Hepatocyte (in vitro differentiated cells): ENCODE results near the gene KMT5C. TPM values are rescaled to one million over a fixed set of nuclear protein-coding genes. Genes with fewer than 3 reads are reported as not detected.

Experiments
- DNase-seq: peaks from one replicate; pipeline ENCODE4 v3.0.0-alpha.2; 2016; ENCODE audit warnings: low spot score
- H2AFZ ChIP-seq: fragments of 200-600 bp; sonication (generic); 2 replicates; pipeline ENCODE4 v1.6.0; 2016; ENCODE audit warnings: antibody characterized with exemption, mild to moderate bottlenecking
- H3K27ac ChIP-seq: fragments of 200-600 bp; sonication (generic); 2 replicates; pipeline ENCODE4 v1.5.1; 2016; ENCODE audit warnings: mild to moderate bottlenecking
- H3K27me3 ChIP-seq: fragments of 200-600 bp; sonication (generic); 2 replicates; pipeline ENCODE4 v1.6.1; 2016
- H3K36me3 ChIP-seq: fragments of 200-600 bp; sonication (generic); replicated peaks from 2 replicates; pipeline ENCODE4 v1.5.1; 2016; ENCODE audit warnings: low read depth; ENCODE audit not compliant: insufficient read depth
- H3K4me1 ChIP-seq: fragments of 200-600 bp; sonication (generic); 2 replicates; pipeline ENCODE4 v1.5.1; 2016; ENCODE audit warnings: mild to moderate bottlenecking, moderate library complexity; ENCODE audit not compliant: insufficient read depth
- H3K4me2 ChIP-seq: fragments of 200-600 bp; sonication (generic); 2 replicates; pipeline ENCODE4 v1.6.0; 2016
- H3K4me3 ChIP-seq: fragments of 200-600 bp; sonication (generic); 2 replicates; pipeline ENCODE4 v1.5.1; 2016; ENCODE audit warnings: mild to moderate bottlenecking
- H3K79me2 ChIP-seq: fragments of 200-600 bp; sonication (generic); 2 replicates; pipeline ENCODE4 v1.6.0; 2017; ENCODE audit warnings: mild to moderate bottlenecking
- H3K9me2 ChIP-seq: fragments of 200-600 bp; sonication (generic); replicated peaks from 2 replicates; pipeline ENCODE4 v1.6.0; 2017; ENCODE audit warnings: mild to moderate bottlenecking; ENCODE audit not compliant: insufficient read depth
- H3K9me3 ChIP-seq: fragments of 200-600 bp; sonication (generic); 2 replicates; pipeline ENCODE4 v1.5.1; 2016; ENCODE audit warnings: low read depth, mild to moderate bottlenecking
- H4K20me1 ChIP-seq: fragments of 200-600 bp; sonication (generic); 2 replicates; pipeline ENCODE4 v1.6.0; 2016; ENCODE audit warnings: mild to moderate bottlenecking; ENCODE audit not compliant: insufficient read depth, poor library complexity, severe bottlenecking
- CTCF ChIP-seq: fragments of 200-600 bp; sonication (generic); IDR thresholded peaks from 2 replicates; pipeline ENCODE4 v1.5.1; 2016; ENCODE audit warnings: antibody characterized with exemption, mild to moderate bottlenecking; ENCODE audit not compliant: poor library complexity
- EZH2 ChIP-seq: fragments of 200-600 bp; sonication (generic); IDR thresholded peaks from 2 replicates; pipeline ENCODE4 v1.6.1; 2016; ENCODE audit warnings: antibody characterized with exemption, mild to moderate bottlenecking, borderline replicate concordance
- EZH2phosphoT487 ChIP-seq: fragments of 200-600 bp; sonication (generic); IDR thresholded peaks from one replicate; pipeline ENCODE4 v1.6.1; 2018; ENCODE audit warnings: antibody characterized with exemption, mild to moderate bottlenecking, low read depth, moderate library complexity; ENCODE audit not compliant: unreplicated experiment, severe bottlenecking
- WGBS: methylation state at CpG from one replicate; pipeline ENCODE4 v1.1.6; 2016; ENCODE audit warnings: low lambda C conversion rate; ENCODE audit errors: missing lambda C conversion rate; 5-methylcytosine and 5-hydroxymethylcytosine counted together
- polyA plus RNA-seq: library from polyadenylated mRNA; unstranded; fragments of >200 nt; fragmentation: Nextera tagmentation; extraction: Ambion mirVana; gene quantifications from 2 replicates; pipeline ENCODE4 v1.2.1, GENCODE V29; 2016
- total RNA-seq: library from RNA; depleted of rRNA; stranded (reverse); fragments of >200 nt; gene quantifications from 2 replicates; pipeline ENCODE4 v1.2.3, GENCODE V29; 2014

KMT5C gene
- total and polyA plus RNA-seq, 2 experiments from 2014 or later = 22.8 to 23.6 TPM

DNA sequence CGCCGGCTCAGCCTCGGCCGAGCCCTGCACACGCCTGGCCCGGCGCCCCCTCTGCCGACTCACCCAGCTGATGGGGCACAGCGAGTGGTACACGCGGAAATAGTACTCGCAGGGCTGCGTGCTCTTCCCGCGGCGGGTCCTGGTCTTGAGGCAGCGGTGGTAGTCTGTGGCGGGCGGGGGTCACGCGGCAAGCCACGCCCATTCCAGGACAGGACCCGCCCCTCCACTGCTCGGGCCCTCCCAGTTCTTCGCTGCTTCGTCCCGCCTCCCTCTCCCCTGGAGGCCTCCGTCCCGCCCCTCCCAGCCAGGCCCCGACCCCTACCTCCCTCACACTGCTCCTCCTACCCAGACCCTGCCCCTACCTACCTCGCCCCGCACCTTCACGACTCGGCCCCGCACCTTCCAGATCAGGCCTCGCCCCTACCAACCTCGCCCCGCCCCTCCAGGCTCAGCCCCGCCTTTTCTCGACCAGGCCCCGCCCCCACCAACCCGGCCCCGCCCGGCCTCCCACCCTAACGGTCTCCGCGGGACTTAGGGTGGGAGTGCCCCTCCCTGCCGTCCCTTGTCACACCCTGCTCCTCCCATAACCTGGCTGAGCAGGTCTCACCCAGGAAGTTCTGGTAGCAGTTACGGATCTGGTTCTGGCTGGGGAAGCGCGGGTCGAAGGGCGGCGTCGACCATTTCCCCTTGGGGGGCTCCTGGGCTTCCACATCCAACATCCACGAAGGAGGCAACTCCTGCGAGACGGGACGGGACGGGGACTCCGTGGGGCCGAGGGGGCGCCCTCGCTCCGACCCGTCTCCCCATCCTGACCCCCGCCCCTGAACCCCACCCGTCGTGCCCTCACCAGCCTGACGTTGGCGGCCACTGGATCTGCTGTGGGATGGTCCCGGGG, 14.4 kb downstream of the KMT5C start:
- H4K20me1 ChIP-seq = no peaks in the 10 kb centered on the region
- 4% methylated on average over 42 of the region's 72 CpGs for WGBS
- H3K4me2 ChIP-seq = peak overlapping the region; percentile 97
- DNase-seq = peak; percentile 84
- peak overlapping the region; percentile 46 for H2AFZ ChIP-seq
- H3K4me3 ChIP-seq = peak overlapping the region; percentile 33
- H3K4me1 ChIP-seq = peaks cover 14% of the 10 kb centered on the region
- peaks cover 54% of the 10 kb centered on the region for H3K27me3 ChIP-seq
- no peak overlapping the region for H3K27ac ChIP-seq
- H3K9me3 ChIP-seq = no peaks in the 10 kb centered on the region
- no peaks in the 10 kb centered on the region for H3K36me3 ChIP-seq
- H3K9me2 ChIP-seq = no peaks in the 10 kb centered on the region
- H3K79me2 ChIP-seq = no peaks in the 10 kb centered on the region
- TF ChIP-seq EZH2phosphoT487 = no peak
- TF ChIP-seq CTCF = no peak

DNA sequence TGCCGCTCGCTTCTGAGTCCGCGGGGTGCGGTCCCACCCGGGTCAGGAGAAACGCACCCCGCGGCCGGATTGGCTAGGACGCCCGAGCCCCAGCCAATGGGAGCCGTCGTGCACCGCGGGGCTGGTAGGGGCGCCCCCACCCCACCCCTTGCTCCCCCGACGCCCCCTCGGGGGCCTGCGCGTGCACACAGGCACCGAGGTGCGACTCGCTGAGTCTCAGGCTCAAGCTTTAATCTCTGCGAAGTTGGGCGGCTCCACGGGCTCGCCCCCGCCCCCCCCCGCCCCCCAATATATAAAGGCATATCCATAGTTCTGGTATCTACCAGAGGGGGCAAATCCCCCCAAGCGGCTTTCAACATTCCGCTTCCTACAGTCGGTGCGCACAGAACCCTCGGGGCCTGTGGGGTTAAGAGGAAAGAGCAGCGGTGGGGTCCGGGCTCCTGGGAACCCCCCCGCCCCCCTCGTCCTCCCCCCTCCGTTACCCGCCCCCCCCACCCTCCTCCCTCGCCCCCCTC, 15.1 kb downstream of the KMT5C start, which contains the start of gene COX6B2:
COX6B2 (minus strand) TSS at position 22 of the 515 bp plus-strand sequence. CDS start 198 bp downstream, outside the sequence.
- peak within 1 kb of the TSS; percentile 46 for H2AFZ ChIP-seq
- no peaks in the 10 kb centered on the region for H3K79me2 ChIP-seq
- H3K36me3 ChIP-seq = no peaks in the 10 kb centered on the region
- no peaks in the 10 kb centered on the region for H3K9me3 ChIP-seq
- H3K27me3 ChIP-seq = peaks cover 54% of the 10 kb centered on the region
- no peak within 1 kb of the TSS for H3K27ac ChIP-seq
- no peak for TF ChIP-seq EZH2phosphoT487
- peak; percentile 74 for TF ChIP-seq EZH2
- TF ChIP-seq CTCF = no peak
- no peaks in the 10 kb centered on the region for H3K9me2 ChIP-seq
- H3K4me3 ChIP-seq = peak within 1 kb of the TSS; percentile 33
- peaks cover 14% of the 10 kb centered on the region for H3K4me1 ChIP-seq
- peak within 1 kb of the TSS; percentile 97 for H3K4me2 ChIP-seq
- no peak for DNase-seq
- H4K20me1 ChIP-seq = no peaks in the 10 kb centered on the region
- 4% methylated on average over 9 of the region's 43 CpGs for WGBS

- peaks cover 54% of the 10 kb centered on the region for H3K27me3 ChIP-seq
- no peak overlapping the region for H3K4me3 ChIP-seq
- WGBS = 27% methylated on average over 13 of the region's 13 CpGs
- H4K20me1 ChIP-seq = no peaks in the 10 kb centered on the region
- H3K9me2 ChIP-seq = no peaks in the 10 kb centered on the region
- TF ChIP-seq CTCF = no peak
- TF ChIP-seq EZH2phosphoT487 = no peak
- TF ChIP-seq EZH2 = no peak
- no peak overlapping the region for H2AFZ ChIP-seq
- no peaks in the 10 kb centered on the region for H3K36me3 ChIP-seq
- H3K4me1 ChIP-seq = peaks cover 14% of the 10 kb centered on the region
- H3K9me3 ChIP-seq = no peaks in the 10 kb centered on the region
- no peak for DNase-seq
- no peak overlapping the region for H3K27ac ChIP-seq
- no peaks in the 10 kb centered on the region for H3K79me2 ChIP-seq
- peak overlapping the region; percentile 97 for H3K4me2 ChIP-seq
These were observed 15.6 kb downstream of the KMT5C start for GRCh38 chr19:55355213-55355821.
